Keratinocyte (primary cell): ENCODE data around the gene CTDSPL. TPM values are rescaled to one million over a fixed set of nuclear protein-coding genes. Genes with fewer than 3 reads are reported as not detected.

Experiments
- DNase-seq: peaks from one replicate; pipeline ENCODE4 v3.0.0-alpha.2; 2011; ENCODE audit warnings: low read depth, missing footprints, low spot score
- FAIRE-seq: peaks from 2 replicates; lab custom pipeline; 2011; peaks lifted over from hg19 to GRCh38; lab: Jason Lieb, UNC
- H2AFZ ChIP-seq: 2 replicates; pipeline ENCODE4 v1.6.0; 2012; ENCODE audit warnings: low read length, control low read depth, inconsistent platforms; ENCODE audit not compliant: control insufficient read depth
- H3K27ac ChIP-seq: 2 replicates; pipeline ENCODE4 v1.5.1; 2011; ENCODE audit warnings: low read length; ENCODE audit not compliant: control insufficient read depth, insufficient read depth
- H3K27me3 ChIP-seq: 3 replicates; pipeline ENCODE4 v1.6.0; 2011; ENCODE audit warnings: low read length; ENCODE audit not compliant: control insufficient read depth, insufficient read depth; ENCODE audit errors: extremely low read depth
- H3K36me3 ChIP-seq, 2 experiments: 2 replicates in 1 of 2; 3 replicates in 1 of 2; pipeline ENCODE4 v1.5.1; 2011; ENCODE audit warnings: low read length in 2 of 2, mild to moderate bottlenecking in 1 of 2; ENCODE audit not compliant: control insufficient read depth in 2 of 2, insufficient read depth in 2 of 2; ENCODE audit errors: extremely low read depth in 1 of 2
- H3K4me1 ChIP-seq: 3 replicates; pipeline ENCODE4 v1.5.1; 2011; ENCODE audit warnings: low read length; ENCODE audit not compliant: control insufficient read depth, insufficient read depth; ENCODE audit errors: extremely low read depth
- H3K4me2 ChIP-seq: 3 replicates; pipeline ENCODE4 v1.6.0; 2011; ENCODE audit warnings: low read depth, low read length; ENCODE audit not compliant: control insufficient read depth, insufficient read depth; ENCODE audit errors: extremely low read depth
- H3K4me3 ChIP-seq, 3 experiments: fragments of 200-600 bp in 1 of 3; sonication (generic) in 1 of 3; 2 replicates in 2 of 3; 3 replicates in 1 of 3; pipeline ENCODE4 v1.5.1; 2011 to 2016; ENCODE audit warnings: low read length in 3 of 3, mild to moderate bottlenecking in 3 of 3, control low read depth in 2 of 3, inconsistent platforms in 1 of 3, low read depth in 1 of 3, mixed read lengths in 1 of 3, mixed run types in 1 of 3, moderate library complexity in 1 of 3; ENCODE audit not compliant: control insufficient read depth in 2 of 3, insufficient read depth in 2 of 3; ENCODE audit errors: extremely low read depth in 1 of 3
- H3K79me2 ChIP-seq: 2 replicates; pipeline ENCODE4 v1.6.0; 2012; ENCODE audit warnings: low read length; ENCODE audit not compliant: control insufficient read depth, insufficient read depth
- H3K9ac ChIP-seq: 3 replicates; pipeline ENCODE4 v1.6.0; 2011; ENCODE audit warnings: low read length; ENCODE audit not compliant: control insufficient read depth, insufficient read depth; ENCODE audit errors: extremely low read depth
- H3K9me1 ChIP-seq: 3 replicates; pipeline ENCODE4 v1.6.0; 2011; ENCODE audit warnings: low read length; ENCODE audit not compliant: control insufficient read depth, insufficient read depth; ENCODE audit errors: extremely low read depth
- H3K9me3 ChIP-seq: 2 replicates; pipeline ENCODE4 v1.5.1; 2012; ENCODE audit warnings: low read depth, low read length; ENCODE audit not compliant: control insufficient read depth
- H4K20me1 ChIP-seq: 3 replicates; pipeline ENCODE4 v1.6.0; 2011; ENCODE audit warnings: low read length; ENCODE audit not compliant: control insufficient read depth, insufficient read depth; ENCODE audit errors: extremely low read depth
- EZH2 ChIP-seq: IDR thresholded peaks from one replicate; pipeline ENCODE4 v1.6.1; 2012; ENCODE audit warnings: inconsistent platforms, mild to moderate bottlenecking, low read length, moderate library complexity
- dilution Hi-C: fragments of 300-500 bp; cut with MboI; formaldehyde crosslinking; loops from one replicate; pipeline ENCODE4 v1.7.0; 2020; ENCODE audit warnings: low sequenced_read_pairs; ENCODE audit not compliant: extremely low pct_ligation_motif_present
- polyA plus RNA-seq, 5 experiments: library from polyadenylated mRNA; depleted of rRNA in 3 of 5; stranded (reverse) in 3 of 5; stranded (forward) in 1 of 5; unstranded in 1 of 5; fragments of >200 nt; gene quantifications; 1 replicate in 1 of 5; 2 replicates in 3 of 5; 3 replicates in 1 of 5; pipeline versions ENCODE4 v1.2.1 to v1.2.3, GENCODE V29; 2011 to 2012; ENCODE audit warnings: missing spikeins in 2 of 5, low read depth in 1 of 5, low replicate concordance in 1 of 5
- TF ChIP-seq, protein P1 (sequence below), 3 experiments: IDR thresholded peaks in 1 of 3; conservative IDR thresholded peaks in 1 of 3; optimal IDR thresholded peaks in 1 of 3; 2 replicates in 2 of 3; 3 replicates in 1 of 3; pipeline versions ENCODE3 to v1.5.1; 2011; ENCODE audit warnings: low read length in 3 of 3, mild to moderate bottlenecking in 3 of 3, moderate library complexity in 2 of 3, control low read depth in 1 of 3, inconsistent platforms in 1 of 3; ENCODE audit not compliant: insufficient read depth in 2 of 3; ENCODE audit errors: extremely low read depth in 1 of 3

The CTDSPL gene
- polyA plus RNA-seq, 1 donor (not counting 4 experiments of a cell fraction or from before 2014, with no cell fraction given): 83.2 TPM

DNA sequence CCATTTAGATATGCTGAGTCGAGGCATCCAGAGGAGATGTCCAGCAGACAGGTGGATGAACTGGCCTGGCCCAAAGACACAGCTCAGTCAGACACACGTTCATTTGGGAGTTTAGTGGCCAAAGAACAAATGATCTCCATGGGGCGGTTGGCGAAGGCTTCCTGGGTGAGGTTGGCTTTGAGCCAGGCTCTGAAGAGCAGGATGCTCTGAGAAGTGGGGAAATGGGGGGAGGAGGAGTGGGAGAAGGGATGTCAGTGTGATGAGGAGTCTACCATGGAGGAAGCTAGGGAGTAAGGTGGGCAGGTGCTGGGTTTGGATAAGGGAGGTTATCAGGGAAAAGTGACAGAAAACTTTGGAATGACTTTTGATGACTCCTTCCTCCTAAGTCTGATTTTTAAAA, 81.4 kb downstream of the CTDSPL start:
- no peak overlapping the region for H3K4me3 ChIP-seq
- no peak for FAIRE-seq
- H3K9ac ChIP-seq: no peak overlapping the region
- H3K4me2 ChIP-seq: peak overlapping the region; percentile 16
- peaks cover 1 to 4% of the 10 kb centered on the region in 2 experiments for H3K36me3 ChIP-seq
- H4K20me1 ChIP-seq: no peaks in the 10 kb centered on the region
- DNase-seq: no peak
- peaks cover 44% of the 10 kb centered on the region for H3K79me2 ChIP-seq
- no peak overlapping the region for H2AFZ ChIP-seq
- H3K9me1 ChIP-seq: no peaks in the 10 kb centered on the region
- dilution Hi-C loops: no loop called here
- H3K4me1 ChIP-seq: peaks cover 55% of the 10 kb centered on the region
- no peaks in the 10 kb centered on the region for H3K27me3 ChIP-seq
- TF ChIP-seq EZH2: no peak
- TF ChIP-seq, protein P1, sequence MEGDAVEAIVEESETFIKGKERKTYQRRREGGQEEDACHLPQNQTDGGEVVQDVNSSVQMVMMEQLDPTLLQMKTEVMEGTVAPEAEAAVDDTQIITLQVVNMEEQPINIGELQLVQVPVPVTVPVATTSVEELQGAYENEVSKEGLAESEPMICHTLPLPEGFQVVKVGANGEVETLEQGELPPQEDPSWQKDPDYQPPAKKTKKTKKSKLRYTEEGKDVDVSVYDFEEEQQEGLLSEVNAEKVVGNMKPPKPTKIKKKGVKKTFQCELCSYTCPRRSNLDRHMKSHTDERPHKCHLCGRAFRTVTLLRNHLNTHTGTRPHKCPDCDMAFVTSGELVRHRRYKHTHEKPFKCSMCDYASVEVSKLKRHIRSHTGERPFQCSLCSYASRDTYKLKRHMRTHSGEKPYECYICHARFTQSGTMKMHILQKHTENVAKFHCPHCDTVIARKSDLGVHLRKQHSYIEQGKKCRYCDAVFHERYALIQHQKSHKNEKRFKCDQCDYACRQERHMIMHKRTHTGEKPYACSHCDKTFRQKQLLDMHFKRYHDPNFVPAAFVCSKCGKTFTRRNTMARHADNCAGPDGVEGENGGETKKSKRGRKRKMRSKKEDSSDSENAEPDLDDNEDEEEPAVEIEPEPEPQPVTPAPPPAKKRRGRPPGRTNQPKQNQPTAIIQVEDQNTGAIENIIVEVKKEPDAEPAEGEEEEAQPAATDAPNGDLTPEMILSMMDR (optimal IDR thresholded peaks at IDR 0.05 in 1 of 3, IDR thresholded peaks at IDR 0.05 in 1 of 3, conservative IDR thresholded peaks at IDR 0.05 in 1 of 3; ENCODE audit: extremely low read depth in 1 of 3, insufficient read depth in 2 of 3, low read length in 3 of 3): no peak
- peak overlapping the region; percentile 27 for H3K27ac ChIP-seq
- H3K9me3 ChIP-seq: no peaks in the 10 kb centered on the region

DNA sequence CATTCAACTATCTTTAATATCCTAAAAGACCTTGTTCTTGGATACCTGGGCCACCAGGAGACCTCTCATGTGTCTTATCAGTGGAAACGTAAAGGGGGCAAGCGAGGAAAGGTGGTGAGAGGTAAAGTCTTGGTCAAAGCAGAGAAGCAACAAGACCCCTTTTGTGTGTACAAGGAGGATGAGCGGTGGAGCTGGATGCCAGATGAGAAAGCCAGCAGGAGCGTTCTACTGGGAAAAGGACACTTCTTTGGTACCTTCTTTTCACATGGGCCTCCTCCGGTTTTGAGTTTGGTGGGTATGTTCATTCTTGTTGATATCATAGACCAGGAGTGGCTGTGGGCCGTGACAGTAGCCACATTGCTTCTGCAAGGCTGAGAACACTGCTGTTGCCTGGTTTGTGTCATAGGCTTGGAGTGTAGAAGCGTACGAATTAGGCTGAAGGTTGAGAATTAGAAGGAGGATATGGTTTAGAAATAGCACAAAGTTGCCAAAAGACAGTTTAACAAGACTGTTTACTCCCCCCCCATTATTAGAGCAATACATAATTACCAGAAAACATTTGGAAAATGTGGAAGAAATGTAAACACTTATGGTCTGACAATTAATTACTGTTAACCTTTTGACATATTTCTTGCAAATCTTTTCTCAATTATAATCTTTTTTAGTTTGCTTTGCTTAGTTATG, 82.1 kb downstream of the CTDSPL start:
- peaks cover 54% of the 10 kb centered on the region for H3K4me1 ChIP-seq
- H3K9me1 ChIP-seq: no peaks in the 10 kb centered on the region
- dilution Hi-C loops: no loop called here
- no peak overlapping the region for H2AFZ ChIP-seq
- H3K79me2 ChIP-seq: peaks cover 41% of the 10 kb centered on the region
- no peaks in the 10 kb centered on the region for H3K27me3 ChIP-seq
- DNase-seq: no peak
- TF ChIP-seq, protein P1 (optimal IDR thresholded peaks at IDR 0.05 in 1 of 3, IDR thresholded peaks at IDR 0.05 in 1 of 3, conservative IDR thresholded peaks at IDR 0.05 in 1 of 3; ENCODE audit: extremely low read depth in 1 of 3, insufficient read depth in 2 of 3, low read length in 3 of 3): no peak
- peaks cover 1 to 4% of the 10 kb centered on the region in 2 experiments for H3K36me3 ChIP-seq
- no peaks in the 10 kb centered on the region for H3K9me3 ChIP-seq
- H3K27ac ChIP-seq: peak overlapping the region; percentile 96
- peak overlapping the region; percentile 72 for H3K4me2 ChIP-seq
- H3K4me3 ChIP-seq: no peak overlapping the region
- no peak overlapping the region for H3K9ac ChIP-seq
- no peaks in the 10 kb centered on the region for H4K20me1 ChIP-seq
- no peak for FAIRE-seq
